ENCODE results near the gene GLDN. TPM values are rescaled to one million over a fixed set of nuclear protein-coding genes. Genes with fewer than 3 reads are reported as not detected.
A peak's percentile ranks its signal among the peaks of the same experiment; 100 is the strongest.
"Not testable (repeated sequence)": the region's sequence is repeated elsewhere in the genome, so short reads cannot be mapped to it uniquely, and the experiment has no call there.

Gene GLDN
- total RNA-seq, 1 donor from 2014 or later: 9.1 TPM

DNA sequence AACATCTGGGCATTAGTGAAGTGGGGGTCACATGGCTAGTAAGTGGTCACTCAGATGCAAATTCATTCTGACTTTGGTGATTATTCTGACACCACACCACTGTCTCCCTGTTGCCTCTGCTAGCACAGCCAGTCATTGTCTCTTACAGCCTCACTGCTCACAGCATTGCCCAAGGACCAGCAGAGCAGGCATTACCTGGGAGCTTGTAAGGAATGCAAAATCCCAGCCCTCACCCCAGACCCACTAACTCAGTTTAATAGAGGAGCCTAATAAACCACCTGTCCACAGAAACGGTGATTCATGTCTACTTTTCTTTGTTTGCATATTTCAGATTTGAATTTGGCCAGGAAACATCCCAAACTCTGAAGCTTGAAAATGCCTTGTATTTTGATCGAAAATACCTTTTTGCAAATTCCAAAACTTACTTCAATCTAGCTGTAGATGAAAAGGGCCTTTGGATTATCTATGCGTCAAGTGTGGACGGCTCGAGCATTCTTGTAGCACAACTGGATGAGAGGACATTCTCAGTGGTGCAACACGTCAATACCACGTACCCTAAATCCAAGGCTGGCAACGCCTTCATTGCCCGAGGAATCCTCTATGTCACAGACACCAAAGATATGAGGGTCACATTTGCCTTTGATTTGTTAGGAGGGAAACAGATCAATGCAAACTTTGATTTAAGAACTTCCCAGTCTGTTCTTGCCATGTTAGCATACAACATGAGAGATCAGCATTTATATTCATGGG is 62.7 kb downstream of the GLDN start:
- ATAC-seq (ENCODE audit: poor library complexity): no peak
- intact Hi-C loops (cut with DNase I): no loop called here
- DNase-seq: no peak

DNA sequence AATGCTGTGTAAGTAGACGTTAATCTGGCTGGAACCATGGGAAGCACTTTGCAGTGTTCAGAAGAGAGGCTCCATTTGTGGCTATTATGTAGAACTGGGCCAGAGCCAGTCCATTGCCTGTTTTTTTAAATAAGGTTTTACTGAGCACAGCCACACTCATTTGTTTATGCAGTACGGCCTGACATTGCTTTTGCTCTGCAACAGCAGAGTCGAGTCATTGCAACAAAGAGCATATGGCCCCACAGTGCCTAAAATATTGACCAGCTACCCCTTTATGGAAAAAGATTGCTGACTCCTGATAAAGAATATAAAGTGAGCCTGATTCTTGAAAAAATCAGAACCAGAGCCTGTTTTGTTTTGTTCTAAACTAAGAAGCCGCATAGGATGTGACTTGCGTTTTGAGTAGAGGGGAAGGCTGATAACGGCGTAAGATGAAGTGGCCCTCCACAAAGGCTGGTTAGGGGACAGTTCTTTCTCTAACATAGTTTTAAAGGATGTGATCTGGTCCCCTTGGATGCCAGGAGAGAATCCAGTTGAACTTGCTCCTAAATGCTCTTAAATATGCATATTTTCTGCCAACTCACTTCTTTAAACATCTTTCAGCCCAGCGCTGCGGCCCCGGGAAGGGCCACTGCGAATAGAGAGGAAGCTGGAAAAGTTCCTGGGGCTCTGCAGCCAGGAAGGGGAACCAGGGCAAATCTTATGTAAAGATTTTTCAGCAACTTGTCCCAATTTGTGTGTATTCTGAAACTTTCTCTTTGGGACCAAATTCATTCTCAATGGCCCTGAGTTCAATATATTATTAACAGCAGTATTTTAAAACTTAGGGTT is 64.5 kb downstream of the GLDN start:
- DNase-seq (no peak), ATAC-seq (ENCODE audit: poor library complexity) (no peak)
- intact Hi-C loops (cut with DNase I): no loop called here

DNA sequence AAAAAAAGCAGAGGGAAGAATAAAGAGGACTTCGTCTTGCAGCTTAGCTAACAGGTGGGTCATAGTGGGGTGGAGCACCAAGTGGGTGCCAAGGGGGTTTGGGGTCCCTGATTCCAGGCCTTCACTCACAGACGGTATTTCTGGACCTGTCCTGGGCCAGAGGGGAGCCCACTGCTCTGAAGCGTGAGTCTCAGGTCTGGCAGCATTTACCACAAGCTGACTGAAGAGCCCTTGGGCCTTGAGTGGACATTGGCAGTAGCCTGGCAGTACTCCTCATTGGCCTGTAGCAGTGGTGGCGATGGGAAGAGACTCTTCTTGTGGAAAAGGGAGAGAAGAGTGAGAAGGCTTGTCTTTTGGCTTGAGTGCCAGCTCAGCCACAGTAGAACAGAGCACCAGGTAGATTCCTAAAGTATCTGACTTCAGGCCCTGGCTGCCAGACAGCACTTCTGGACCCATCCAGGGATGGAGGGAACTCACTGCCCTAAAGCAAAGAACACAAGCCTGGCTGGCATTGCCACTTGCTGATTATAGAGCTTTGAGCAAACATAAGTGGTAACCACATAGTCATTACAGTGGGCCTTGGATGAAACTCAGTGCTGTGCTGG is 72.9 kb downstream of the GLDN start:
- intact Hi-C loops (cut with DNase I): no loop called here
- ATAC-seq (ENCODE audit: poor library complexity) (no peak), DNase-seq (no peak)

DNA sequence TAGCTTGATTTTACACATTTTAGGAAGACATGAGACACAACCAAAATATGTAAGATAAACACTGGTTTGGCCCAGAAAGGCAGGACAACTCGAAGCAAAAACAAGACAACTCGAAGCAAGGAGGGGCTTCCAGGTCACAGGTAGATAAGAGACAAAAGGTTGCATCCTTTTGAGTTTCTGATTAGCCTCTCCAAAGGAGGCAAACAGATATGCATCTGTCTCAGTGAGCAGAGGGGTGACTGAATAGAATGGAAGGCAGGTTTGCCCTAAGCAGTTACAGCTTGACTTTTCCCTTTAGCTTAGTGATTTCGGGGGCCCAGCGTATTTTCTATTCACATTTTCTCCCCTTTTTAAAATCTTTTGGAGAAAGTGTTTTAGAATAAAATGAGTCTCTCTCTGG is 74.7 kb downstream of the GLDN start:
- DNase-seq (no peak), ATAC-seq (ENCODE audit: poor library complexity) (no peak)
- intact Hi-C loops (cut with DNase I): no loop called here

DNA sequence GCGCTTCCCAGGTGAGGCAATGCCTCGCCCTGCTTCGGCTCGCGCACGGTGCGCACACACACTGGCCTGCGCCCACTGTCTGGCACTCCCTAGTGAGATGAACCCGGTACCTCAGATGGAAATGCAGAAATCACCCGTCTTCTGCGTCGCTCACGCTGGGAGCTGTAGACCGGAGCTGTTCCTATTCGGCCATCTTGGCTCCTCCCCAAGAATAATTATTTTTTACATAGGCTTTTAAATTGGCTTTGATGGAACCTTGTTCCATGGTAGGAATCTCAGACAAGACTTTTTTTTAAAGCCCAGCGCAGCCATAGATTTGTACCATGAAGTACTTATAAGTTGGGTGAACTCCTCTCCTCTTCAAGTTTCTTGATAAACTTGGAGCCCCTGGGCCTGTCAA is 81.6 kb downstream of the GLDN start:
- intact Hi-C loops (cut with DNase I): not testable (repeated sequence)

DNA sequence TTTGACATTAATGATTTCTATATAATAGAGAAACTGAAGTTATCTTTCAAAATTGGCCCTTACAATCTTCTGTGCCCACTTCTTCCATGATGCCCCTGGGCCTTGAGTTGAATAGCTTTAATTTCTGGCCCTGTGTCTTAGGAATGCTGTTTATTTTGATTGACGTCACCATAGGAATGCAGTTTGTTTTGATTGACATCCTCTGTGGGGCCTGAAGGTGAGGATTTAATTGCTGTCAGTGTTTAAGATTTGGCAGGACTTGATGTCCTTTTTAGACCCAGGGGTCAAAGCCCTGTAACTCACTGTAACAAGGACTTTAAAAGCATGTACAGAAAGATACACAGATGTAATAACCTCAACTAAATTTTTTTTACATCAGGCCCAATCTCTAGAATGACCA is 83.3 kb downstream of the GLDN start:
- peak; percentile 63 for ATAC-seq (ENCODE audit: poor library complexity)
- DNase-seq: no peak
- intact Hi-C loops (cut with DNase I): no loop called here

More for the DNA sequence above, 81.6 kb downstream of the GLDN start:
- DNase-seq; ATAC-seq (ENCODE audit: poor library complexity): not testable (repeated sequence)

DNA sequence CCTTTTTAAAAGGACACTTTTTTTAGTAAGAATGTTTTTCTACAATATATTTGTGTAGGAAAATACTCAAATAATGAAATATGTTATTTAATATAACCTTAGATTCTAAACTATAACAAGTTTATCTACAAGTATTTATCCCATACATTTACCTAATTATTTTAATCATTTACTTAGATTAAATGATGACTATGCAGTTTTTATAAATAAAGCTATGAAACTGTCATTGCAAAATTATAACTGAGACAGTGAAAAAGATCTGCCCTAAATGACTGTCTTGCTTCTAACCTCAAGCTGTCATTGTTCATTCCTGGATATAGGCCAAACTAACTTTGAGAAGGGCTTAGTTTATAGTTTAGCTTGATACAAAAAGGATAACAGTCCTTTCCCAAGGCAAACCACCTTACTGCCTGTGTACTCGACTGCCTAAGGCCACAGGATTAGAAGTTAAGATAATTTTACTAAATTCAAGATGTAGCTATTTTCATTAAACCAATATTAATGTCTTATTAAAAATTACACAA is 84.1 kb downstream of the GLDN start:
- DNase-seq (no peak), ATAC-seq (ENCODE audit: poor library complexity) (peak; percentile 52)

DNA sequence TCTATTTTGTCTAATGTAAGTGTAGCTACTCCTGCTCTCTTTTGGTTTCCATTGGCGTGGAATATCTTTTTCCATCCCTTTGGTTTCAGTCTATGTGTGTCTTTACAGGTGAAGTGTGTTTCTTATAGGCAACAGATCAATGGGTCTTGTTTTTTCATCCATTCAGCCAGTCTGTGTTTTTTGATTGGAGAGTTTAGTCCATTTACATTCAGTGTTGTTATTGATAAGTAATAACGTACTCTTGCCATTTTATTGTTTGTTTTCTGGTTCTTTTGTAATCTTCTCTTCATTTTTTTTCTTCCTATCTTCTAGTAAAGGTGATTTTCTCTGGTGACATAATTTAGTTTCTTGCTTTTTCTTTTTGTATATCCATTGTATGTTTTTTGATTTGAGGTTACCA is 97.1 kb downstream of the GLDN start:
- no peak for DNase-seq
- intact Hi-C loops (cut with DNase I): no loop called here
- ATAC-seq (ENCODE audit: poor library complexity): no peak

More for the DNA sequence above, 84.1 kb downstream of the GLDN start:
- intact Hi-C loops (cut with DNase I): no loop called here

DNA sequence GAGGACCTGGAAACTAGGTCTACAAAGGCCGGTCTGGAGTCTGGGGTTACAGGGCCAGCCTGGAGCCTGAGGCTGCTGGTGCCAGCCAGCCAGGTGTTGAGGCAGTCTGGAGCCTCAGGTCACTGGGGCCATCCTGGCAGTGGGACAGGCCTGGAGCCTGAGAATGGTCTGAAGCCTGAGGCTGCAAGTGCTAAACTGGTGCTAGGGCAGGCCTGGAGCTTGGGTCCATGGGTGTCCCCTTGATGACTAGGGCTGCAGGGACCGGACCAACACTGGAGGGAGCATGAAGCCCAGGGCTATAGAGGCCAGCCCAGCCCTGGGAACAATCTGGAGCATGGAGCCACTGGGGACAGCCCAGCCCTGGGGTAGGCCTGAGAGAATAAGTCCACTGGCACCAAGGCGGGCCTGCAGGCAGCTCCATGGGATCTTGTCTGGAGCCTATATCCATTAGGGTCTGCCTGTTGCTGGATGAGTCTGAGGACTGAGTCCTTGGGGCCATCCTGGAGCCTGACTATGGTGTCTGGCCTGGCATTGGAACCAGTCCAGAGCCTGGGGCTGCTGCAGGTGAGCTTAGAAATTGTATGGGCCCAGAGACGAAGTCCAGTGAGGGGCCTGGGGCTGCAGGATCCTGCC is 101.9 kb downstream of the GLDN start:
- ATAC-seq (ENCODE audit: poor library complexity) (no peak), DNase-seq (no peak)
- intact Hi-C loops (cut with DNase I): no loop called here

DNA sequence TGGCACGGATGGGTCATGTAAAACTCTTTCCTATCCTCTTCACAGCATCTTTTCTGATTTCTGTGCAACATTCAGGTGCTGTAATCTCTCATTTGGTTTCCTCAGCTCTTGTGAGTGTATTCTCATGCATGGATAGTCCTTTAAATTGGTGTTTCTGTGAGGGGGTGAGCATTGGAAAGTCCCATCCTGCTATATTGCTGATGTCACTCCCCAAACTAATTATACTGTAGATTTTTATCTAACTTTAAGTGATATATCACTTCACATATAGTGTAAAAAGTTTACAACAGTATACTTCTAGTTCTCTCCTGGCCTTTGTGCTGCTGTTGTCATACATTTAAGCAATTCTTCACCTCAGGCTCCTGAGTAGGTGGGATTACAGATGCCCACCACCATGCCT is 102.7 kb downstream of the GLDN start:
- intact Hi-C loops (cut with DNase I): no loop called here
- DNase-seq: no peak
- ATAC-seq (ENCODE audit: poor library complexity): no peak

DNA sequence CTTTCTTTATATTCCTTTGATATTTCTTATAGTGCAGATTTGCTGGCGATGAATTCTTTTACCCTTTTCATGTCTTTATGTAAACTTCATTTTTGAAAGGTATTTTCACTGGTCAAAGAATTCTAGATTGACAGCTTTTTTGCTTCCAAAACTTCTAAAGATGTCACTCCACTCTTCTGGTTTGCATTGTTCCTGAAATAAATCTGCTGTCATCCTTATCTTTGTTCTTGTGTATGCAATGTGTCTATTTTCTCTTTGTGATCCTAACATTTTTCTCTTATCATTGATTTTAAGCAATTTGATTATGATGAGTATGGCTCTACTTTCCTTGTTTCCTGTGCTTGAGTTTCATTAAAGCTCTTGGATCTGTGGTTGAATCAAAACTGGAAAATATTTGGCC is 103.4 kb downstream of the GLDN start:
- ATAC-seq (ENCODE audit: poor library complexity): no peak

DNA sequence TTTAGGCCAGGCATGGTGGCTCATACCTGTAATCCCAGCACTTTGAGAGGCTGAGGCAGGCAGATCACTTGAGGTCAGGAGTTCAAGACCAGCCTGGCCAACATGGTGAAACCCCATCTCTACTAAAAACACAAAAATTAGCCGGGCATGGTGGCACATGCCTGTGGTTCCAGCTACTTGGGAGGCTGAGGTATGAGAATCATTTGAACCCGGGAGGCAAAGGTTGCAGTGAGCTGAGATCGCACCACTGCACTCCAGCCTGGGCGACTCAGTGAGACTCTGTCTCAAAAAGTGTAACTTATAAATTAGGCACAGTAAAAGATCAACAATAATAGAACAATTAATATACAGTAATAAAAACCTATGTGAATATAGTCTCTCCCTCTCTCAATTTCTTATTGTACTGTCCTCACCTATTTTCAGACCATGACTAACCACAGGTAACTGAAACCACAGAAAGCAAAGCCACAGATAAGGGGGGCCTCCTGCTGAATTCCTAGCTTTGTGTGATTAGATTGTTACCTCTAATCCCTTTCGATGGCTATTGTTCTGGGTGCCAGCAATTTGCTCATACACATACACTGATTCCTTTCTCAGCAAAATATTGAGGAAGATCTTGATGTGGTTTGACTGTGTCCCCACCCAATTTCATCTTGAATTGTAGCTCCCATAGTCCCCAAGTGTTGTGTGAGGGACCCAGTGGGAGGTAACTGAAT is 104.7 kb downstream of the GLDN start:
- ATAC-seq (ENCODE audit: poor library complexity); DNase-seq; intact Hi-C loops (cut with DNase I): not testable (repeated sequence)

More for the DNA sequence above, 103.4 kb downstream of the GLDN start:
- intact Hi-C loops (cut with DNase I): no loop called here
- DNase-seq: no peak

DNA sequence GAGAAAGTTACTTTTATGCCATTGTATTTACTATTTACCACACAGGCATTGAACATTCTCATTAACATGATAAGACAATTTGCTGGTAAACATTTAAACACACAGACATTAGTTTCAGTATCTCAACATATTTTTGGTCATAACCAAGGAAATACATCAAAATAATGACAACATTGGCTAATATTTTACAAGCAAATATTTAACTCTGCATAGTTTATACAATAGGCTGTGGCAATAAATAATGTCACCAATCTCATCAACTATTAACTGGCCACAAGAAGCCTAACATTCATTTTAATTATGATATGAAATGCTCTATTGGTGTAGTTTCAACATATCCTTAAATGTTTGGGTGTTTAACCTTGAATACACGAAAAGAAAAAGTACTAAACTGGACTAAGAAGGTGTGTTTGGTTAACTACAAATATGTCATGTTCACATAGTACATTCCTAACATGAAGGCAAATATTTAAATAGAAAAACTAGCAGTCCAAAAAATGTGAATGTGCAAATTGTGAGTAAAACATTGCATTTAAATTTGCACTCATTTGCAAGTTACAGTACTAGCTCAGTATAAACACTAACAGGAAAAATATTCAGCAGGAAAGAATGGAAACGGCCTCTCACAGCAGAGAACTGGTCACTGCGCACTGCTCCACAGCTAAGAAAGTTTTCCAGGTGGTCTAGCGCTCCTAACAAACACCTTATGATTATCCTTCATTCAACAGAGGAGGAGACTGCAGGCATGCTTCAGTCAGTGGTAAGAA is 106.6 kb downstream of the GLDN start:
- no peak for DNase-seq
- ATAC-seq (ENCODE audit: poor library complexity): no peak
- intact Hi-C loops (cut with DNase I): no loop called here

DNA sequence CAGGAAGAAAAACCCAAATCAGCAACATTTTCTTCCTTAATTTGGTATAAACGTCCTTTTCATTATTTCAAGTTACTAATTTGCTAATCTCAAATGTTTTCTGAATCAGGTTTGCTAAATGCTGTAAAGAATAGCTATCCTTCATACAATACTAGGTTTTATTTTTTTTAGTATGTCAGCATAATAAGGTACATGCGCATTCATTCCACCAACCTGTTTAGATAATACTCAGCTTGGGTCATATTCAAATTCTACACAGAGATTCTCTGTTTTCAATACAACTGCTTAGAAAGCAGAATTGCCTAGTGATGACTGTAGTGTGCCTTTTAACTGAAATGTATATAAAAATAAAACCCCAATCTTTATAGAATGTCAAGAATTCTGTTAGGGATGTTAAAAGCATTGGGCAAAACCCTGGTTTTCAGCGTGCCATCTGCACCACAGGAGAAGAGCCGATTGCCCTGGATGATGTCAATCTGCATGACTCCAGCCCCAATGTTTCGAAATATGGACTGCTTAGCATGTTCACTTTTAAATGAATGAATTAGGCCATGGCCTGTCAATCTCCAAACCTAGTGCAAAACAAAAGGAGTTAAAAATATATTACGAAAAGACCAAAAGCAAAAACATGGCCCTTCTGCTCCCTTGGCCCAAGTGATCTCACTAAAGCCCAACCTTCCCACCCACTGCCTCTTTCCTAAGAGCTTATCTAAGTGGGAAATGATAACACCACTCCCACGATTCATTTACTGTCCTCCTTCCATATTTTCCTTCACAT is 107.4 kb downstream of the GLDN start:
- DNase-seq: no peak
- intact Hi-C loops (cut with DNase I): no loop called here
- no peak for ATAC-seq (ENCODE audit: poor library complexity)

DNA sequence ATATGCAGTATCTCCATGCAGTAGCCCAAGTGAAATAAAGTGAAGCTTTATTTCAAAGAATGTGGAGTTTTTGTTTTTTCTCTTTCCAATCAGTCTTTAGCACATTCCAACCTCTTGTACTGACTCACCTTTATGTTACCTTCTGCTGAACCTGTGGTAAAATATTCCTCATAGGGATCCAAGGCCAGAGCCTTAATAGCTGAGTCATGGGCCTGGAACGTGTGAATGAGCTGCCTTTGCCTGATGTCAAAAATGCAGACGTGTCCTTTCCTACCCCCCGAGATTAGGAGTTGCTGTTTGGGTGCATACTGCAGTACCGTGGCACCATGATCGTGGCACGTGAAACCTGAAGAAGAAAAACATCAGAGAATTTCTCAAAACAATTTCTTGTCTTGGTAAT is 108.5 kb downstream of the GLDN start:
- no peak for ATAC-seq (ENCODE audit: poor library complexity)
- DNase-seq: no peak
- intact Hi-C loops (cut with DNase I): no loop called here

All from Right ventricle myocardium superior (tissue), 1 donor.